Colonic mucosa (tissue), 4 donors: ENCODE data around the gene PSMB10. TPM values are rescaled to one million over a fixed set of nuclear protein-coding genes. Genes with fewer than 3 reads are reported as not detected.
A peak's percentile ranks its signal among the peaks of the same experiment; 100 is the strongest.
"Not testable (repeated sequence)": the region's sequence is repeated elsewhere in the genome, so short reads cannot be mapped to it uniquely, and the experiment has no call there.

ENCODE experiments used
- DNase-seq: peaks from one replicate; pipeline ENCODE4 v3.0.0-alpha.2; 2020
- H3K27ac ChIP-seq: fragments of 200-600 bp; one replicate; pipeline ENCODE4 v1.8.0; 2021
- H3K27me3 ChIP-seq: fragments of 200-600 bp; one replicate; pipeline ENCODE4 v1.8.0; 2021
- H3K36me3 ChIP-seq: fragments of 200-600 bp; one replicate; pipeline ENCODE4 v1.8.0; 2021
- H3K4me1 ChIP-seq: fragments of 200-600 bp; one replicate; pipeline ENCODE4 v1.8.0; 2021; ENCODE audit warnings: mild to moderate bottlenecking
- H3K4me3 ChIP-seq: fragments of 200-600 bp; one replicate; pipeline ENCODE4 v1.8.0; 2021
- H3K9ac ChIP-seq, 2 donors: one replicate each; pipeline ENCODE4 v1.7.0; 2013; ENCODE audit warnings: control low read depth in 2 of 2, low read depth in 2 of 2, low read length in 2 of 2
- H3K9me3 ChIP-seq: fragments of 200-600 bp; one replicate; pipeline ENCODE4 v1.8.0; 2021
- CTCF ChIP-seq: fragments of 200-600 bp; IDR thresholded peaks from one replicate; pipeline ENCODE4 v1.8.0; 2022; ENCODE audit warnings: antibody characterized with exemption, mild to moderate bottlenecking
- intact Hi-C: fragments of 100-400 bp; cut with DNase I; formaldehyde crosslinking; loops from one replicate; pipeline ENCODE4 v1.14.1; 2022
- total RNA-seq, 2 donors: library from RNA; stranded (reverse); fragmentation: NEBNext Ultra II Directional in 1 of 2; extraction: Animal tissue kit (Norgen Biotek cat#: 25700) in 1 of 2; gene quantifications; one replicate each; pipeline ENCODE4 v1.2.1, GENCODE V29; 2021
- donor health status: healthy.
- donor health status: DM: no; HTN: no; CAD: no.
- donor health status: DM: no; HTN: no; CAD: no.

Gene PSMB10
- total RNA-seq, 2 donors from 2014 or later = 120 to 124 TPM

- Histone ChIP-seq H3K36me3 (peaks cover 4% of the 10 kb centered on the region), H3K4me1 (no peaks in the 10 kb centered on the region), H3K27ac (no peak overlapping the region), H3K4me3 (no peak overlapping the region), H3K9me3 (no peaks in the 10 kb centered on the region), H3K9ac (no peak overlapping the region), H3K27me3 (no peaks in the 10 kb centered on the region)
- no peak for DNase-seq
- intact Hi-C loops = no loop called here
- TF ChIP-seq CTCF = no peak
Observed at GRCh38 chr16:67942510-67943255, 6.0 kb upstream of the PSMB10 start.

GRCh38 chr16:67942200-67942509 lies 5.5 kb upstream of the PSMB10 start:
- no peak overlapping the region for H3K4me3 ChIP-seq
- no peak overlapping the region for H3K27ac ChIP-seq
- no peaks in the 10 kb centered on the region for H3K27me3 ChIP-seq
- TF ChIP-seq CTCF = peak; percentile 54
- H3K4me1 ChIP-seq = peaks cover under 1% of the 10 kb centered on the region
- DNase-seq = no peak
- intact Hi-C loops = no loop called here
- H3K36me3 ChIP-seq = peaks cover 4% of the 10 kb centered on the region
- no peak overlapping the region for H3K9ac ChIP-seq
- no peaks in the 10 kb centered on the region for H3K9me3 ChIP-seq

- Histone ChIP-seq H3K27me3 (no peaks in the 10 kb centered on the region), H3K36me3 (peaks cover 4% of the 10 kb centered on the region), H3K9me3 (no peaks in the 10 kb centered on the region), H3K4me1 (peaks cover 3% of the 10 kb centered on the region), H3K4me3 (no peak overlapping the region), H3K9ac (no peak overlapping the region), H3K27ac (no peak overlapping the region)
- intact Hi-C loops = no loop called here
- TF ChIP-seq CTCF = no peak
- DNase-seq = no peak
Observed at GRCh38 chr16:67941469-67942199, 5.0 kb upstream of the PSMB10 start.

GRCh38 chr16:67940446-67941089 lies 3.9 kb upstream of the PSMB10 start:
- intact Hi-C loops = no loop called here
- no peak overlapping the region for H3K4me3 ChIP-seq
- TF ChIP-seq CTCF = no peak
- H3K4me1 ChIP-seq = peaks cover 3% of the 10 kb centered on the region
- H3K27ac ChIP-seq = no peak overlapping the region
- DNase-seq = no peak
- no peak overlapping the region for H3K9ac ChIP-seq
- peaks cover 1% of the 10 kb centered on the region for H3K36me3 ChIP-seq
- H3K27me3 ChIP-seq = no peaks in the 10 kb centered on the region
- no peaks in the 10 kb centered on the region for H3K9me3 ChIP-seq

- peaks cover 9% of the 10 kb centered on the region for H3K4me1 ChIP-seq
- intact Hi-C loops = no loop called here
- TF ChIP-seq CTCF = no peak
Observed at GRCh38 chr16:67939507-67940445, 3.1 kb upstream of the PSMB10 start.

GRCh38 chr16:67937713-67938112 lies 1.1 kb upstream of the PSMB10 start:
- H3K4me1 ChIP-seq, DNase-seq: not testable (repeated sequence)

More at GRCh38 chr16:67939507-67940445, 3.1 kb upstream of the PSMB10 start:
- Histone ChIP-seq H3K27ac (no peak overlapping the region), H3K9ac (no peak overlapping the region), H3K36me3 (no peaks in the 10 kb centered on the region), H3K27me3 (no peaks in the 10 kb centered on the region), H3K4me3 (no peak overlapping the region), H3K9me3 (no peaks in the 10 kb centered on the region)
- DNase-seq = peak; percentile 72

More at GRCh38 chr16:67937713-67938112, 1.1 kb upstream of the PSMB10 start:
- H3K9me3 ChIP-seq, H3K36me3 ChIP-seq, intact Hi-C loops, H3K27me3 ChIP-seq, H3K4me3 ChIP-seq, H3K9ac ChIP-seq: not testable (repeated sequence)
- H3K27ac ChIP-seq = peak overlapping the region; percentile 89
